KOPT-K1 (cell line): ENCODE data around the gene PDPK1.

Source experiments
- H3K27ac ChIP-seq: fragments of 200-600 bp; sonication (generic); 2 replicates; pipeline ENCODE4 v1.5.1; 2016; ENCODE audit warnings: antibody characterized with exemption, mild to moderate bottlenecking, low read depth, low read length; ENCODE audit not compliant: poor library complexity, severe bottlenecking
- H3K36me3 ChIP-seq: fragments of 200-600 bp; sonication (generic); 2 replicates; pipeline ENCODE4 v1.5.1; 2017; ENCODE audit warnings: antibody characterized with exemption, mild to moderate bottlenecking, low read length, moderate library complexity; ENCODE audit not compliant: insufficient read depth
- H3K9me3 ChIP-seq: fragments of 200-600 bp; sonication (generic); 2 replicates; pipeline ENCODE4 v1.5.1; 2017; ENCODE audit warnings: antibody characterized with exemption, low read length, mild to moderate bottlenecking; ENCODE audit not compliant: insufficient read depth, poor library complexity, severe bottlenecking

PDPK1 gene

GRCh38 chr16:2500430-2500917, 37.3 kb upstream of the PDPK1 start:
- H3K36me3 ChIP-seq = peaks cover 30% of the 10 kb centered on the region
- no peak overlapping the region for H3K27ac ChIP-seq
- H3K9me3 ChIP-seq = no peaks in the 10 kb centered on the region

DNA sequence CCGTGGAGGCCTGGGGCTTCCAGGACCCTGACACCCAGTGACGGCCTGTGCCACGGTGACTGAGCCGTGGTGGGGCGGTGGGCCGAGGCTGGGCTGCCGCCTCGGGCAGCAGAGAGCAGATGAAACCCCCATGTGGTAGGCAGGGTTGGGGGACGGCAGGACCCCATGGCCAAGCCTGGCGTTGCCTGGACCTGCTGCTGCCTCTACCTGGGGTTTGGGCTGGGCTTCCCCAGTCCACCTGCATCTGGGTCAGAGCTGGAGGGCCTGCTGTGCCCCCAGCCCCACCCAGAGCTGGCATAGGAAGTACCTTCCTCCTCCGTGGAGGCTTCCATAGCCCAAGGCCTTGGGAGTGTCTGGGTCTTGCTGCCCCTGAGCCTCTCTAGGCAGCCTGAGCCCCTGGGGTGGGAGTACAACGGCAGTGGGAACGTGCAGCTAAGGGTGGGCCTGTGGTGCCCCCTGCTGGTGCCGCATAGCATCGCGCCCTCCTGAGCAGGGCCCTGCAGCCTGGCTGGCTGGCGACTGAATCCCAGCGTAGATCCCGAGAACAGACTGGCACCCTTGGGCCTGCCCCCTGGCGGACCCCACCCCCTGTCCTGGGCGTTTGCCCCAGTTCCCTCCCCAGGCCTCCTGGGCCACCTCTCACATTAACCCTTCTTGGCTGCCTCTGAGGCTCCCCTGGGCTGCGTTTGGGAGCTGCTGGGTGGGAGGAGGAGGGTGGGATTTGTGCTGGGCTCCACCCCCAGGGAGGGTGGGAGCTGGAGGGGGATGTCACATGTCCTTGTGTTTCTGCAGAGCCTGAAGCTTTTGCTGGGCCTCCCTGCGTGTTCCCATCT, 36.7 kb upstream of the PDPK1 start:
- H3K36me3 ChIP-seq = peaks cover 26% of the 10 kb centered on the region
- no peaks in the 10 kb centered on the region for H3K9me3 ChIP-seq
- H3K27ac ChIP-seq = no peak overlapping the region

DNA sequence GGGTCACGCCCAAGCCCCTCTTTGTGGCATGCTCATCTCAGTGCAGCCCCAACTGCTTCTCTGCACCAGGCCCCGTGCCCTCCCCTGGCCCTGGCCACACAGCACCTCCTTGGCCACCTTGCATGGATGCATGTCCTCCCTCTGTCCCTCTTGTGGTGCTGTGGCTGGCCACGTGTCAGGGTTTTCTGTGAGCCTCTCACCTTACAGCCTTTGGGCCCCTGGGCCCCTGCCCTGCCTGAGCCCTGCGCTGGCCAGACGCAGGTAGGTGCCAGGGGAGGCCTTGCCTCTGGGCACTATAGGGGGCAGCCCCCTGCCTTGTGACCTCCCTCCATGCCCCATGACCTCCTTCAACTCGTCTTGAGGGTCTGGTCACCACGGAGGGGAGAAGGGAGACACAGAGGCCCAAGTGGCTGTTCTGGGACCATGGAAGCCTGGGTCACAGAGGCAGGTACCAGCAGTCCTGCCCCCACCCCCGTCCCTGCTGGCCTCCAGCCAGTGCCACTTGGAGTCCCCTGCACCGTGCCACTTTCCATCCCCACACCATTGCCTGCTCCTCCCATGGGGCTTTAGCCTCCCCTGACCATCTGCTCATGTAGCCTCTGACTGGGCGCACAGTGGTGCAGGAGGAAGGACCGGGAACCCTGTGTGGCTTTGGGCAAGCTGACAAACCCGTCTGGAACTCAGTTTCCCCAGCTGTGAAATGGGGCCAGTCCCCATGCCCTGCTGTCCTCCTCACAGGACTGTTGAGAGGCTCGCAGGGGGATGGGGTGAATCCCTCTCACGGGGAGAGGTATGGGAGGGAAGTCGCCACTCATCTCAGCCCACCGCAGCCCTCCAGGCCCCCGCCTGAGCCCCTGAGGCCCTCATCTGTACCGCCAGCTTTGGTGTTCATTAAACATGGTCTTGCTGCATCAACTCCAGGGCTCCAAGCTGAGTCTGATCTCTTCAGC, 35.6 kb upstream of the PDPK1 start:
- no peaks in the 10 kb centered on the region for H3K9me3 ChIP-seq
- H3K27ac ChIP-seq = no peak overlapping the region
- peaks cover 15% of the 10 kb centered on the region for H3K36me3 ChIP-seq

- Histone ChIP-seq H3K9me3 (no peaks in the 10 kb centered on the region), H3K36me3 (no peaks in the 10 kb centered on the region; the same call in 1 of the 2 replicates), H3K27ac (no peak overlapping the region)
Measured at GRCh38 chr16:2505695-2506094, 32.1 kb upstream of the PDPK1 start.

- Histone ChIP-seq H3K27ac (no peak overlapping the region), H3K9me3 (no peaks in the 10 kb centered on the region), H3K36me3 (no peaks in the 10 kb centered on the region; the same call in 1 of the 2 replicates)
Measured at GRCh38 chr16:2507052-2507659, 30.7 kb upstream of the PDPK1 start.

DNA sequence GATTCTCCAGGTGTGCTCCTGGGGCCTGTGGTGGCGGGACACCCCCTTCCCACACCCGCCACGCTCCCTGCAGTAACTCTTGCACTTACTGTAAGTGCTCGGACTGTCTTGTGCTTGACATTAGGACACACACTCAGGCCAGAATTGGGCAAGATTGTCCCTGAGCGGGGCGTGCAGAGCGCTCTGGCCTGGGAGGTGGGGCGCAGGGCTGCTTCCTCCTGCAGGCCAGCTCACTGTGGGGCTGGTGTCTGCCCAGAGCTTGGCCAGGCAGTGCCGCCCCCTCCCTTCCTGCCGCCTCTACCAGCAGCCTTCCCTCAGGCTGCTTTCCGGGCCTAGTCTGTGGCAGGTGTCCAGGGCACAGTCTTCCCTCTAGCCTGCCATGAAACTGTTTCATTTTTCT, 30.2 kb upstream of the PDPK1 start:
- no peak overlapping the region for H3K27ac ChIP-seq
- no peaks in the 10 kb centered on the region for H3K36me3 ChIP-seq
- H3K9me3 ChIP-seq = no peaks in the 10 kb centered on the region

- no peaks in the 10 kb centered on the region for H3K36me3 ChIP-seq
- H3K9me3 ChIP-seq = no peaks in the 10 kb centered on the region
- H3K27ac ChIP-seq = no peak overlapping the region
Measured at GRCh38 chr16:2508722-2509400, 29.0 kb upstream of the PDPK1 start.

- peaks cover 8% of the 10 kb centered on the region for H3K36me3 ChIP-seq
- no peak overlapping the region for H3K27ac ChIP-seq
- no peaks in the 10 kb centered on the region for H3K9me3 ChIP-seq
Measured at GRCh38 chr16:2511128-2511800, 26.6 kb upstream of the PDPK1 start.

DNA sequence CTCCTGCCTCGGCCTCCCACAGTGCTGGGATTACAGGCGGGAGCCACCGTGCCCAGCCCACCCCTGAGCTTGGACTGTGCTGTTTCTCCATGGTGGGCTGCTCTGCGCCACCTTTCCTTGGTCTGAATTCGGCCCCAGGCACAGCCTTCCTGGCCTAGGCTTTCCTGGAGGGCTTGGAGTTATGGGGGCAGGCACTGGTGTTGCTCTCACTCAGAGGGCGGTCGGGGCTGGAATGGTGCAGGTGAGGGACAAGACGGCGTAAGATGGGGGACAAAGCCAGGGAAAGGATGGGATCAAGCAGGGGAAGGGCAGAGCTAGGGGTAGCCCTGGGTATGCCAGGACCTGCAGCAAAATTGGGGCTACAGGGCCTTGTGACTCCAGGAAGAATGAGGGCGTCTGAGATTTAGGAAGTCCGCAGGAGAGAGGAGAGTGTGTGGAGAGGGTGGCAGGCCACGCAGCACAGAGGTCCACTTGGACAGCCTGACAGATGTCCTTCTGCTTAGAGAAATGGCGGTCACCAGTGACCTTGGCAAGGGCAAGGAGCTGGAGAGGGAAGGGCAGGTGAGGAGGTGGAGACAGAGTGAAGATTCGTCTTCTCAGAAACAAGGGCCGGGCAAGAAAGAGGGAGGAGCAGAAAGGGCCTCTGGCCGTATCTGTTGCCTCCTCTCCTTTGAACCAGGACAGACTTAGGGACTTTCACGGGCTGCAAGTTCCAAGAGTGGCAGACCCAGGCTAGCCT, 25.7 kb upstream of the PDPK1 start:
- H3K27ac ChIP-seq = peak overlapping the region; percentile 98
- H3K9me3 ChIP-seq = no peaks in the 10 kb centered on the region
- H3K36me3 ChIP-seq = peaks cover 16% of the 10 kb centered on the region

GRCh38 chr16:2512735-2513404, 25.0 kb upstream of the PDPK1 start:
- peaks cover 16% of the 10 kb centered on the region for H3K36me3 ChIP-seq
- H3K27ac ChIP-seq = peak overlapping the region; percentile 98
- H3K9me3 ChIP-seq = no peaks in the 10 kb centered on the region

GRCh38 chr16:2513405-2514332, 24.2 kb upstream of the PDPK1 start, which contains the start of gene ATP6V0C:
ATP6V0C (plus strand) TSS chr16:2513952; CDS start chr16:2514104, 152 bp downstream.
- H3K9me3 ChIP-seq = no peaks in the 10 kb centered on the region
- H3K36me3 ChIP-seq = peaks cover 16% of the 10 kb centered on the region
- peak within 1 kb of the TSS; percentile 98 for H3K27ac ChIP-seq
